ENCODE data around the gene IRF2BPL.

The IRF2BPL gene

DNA sequence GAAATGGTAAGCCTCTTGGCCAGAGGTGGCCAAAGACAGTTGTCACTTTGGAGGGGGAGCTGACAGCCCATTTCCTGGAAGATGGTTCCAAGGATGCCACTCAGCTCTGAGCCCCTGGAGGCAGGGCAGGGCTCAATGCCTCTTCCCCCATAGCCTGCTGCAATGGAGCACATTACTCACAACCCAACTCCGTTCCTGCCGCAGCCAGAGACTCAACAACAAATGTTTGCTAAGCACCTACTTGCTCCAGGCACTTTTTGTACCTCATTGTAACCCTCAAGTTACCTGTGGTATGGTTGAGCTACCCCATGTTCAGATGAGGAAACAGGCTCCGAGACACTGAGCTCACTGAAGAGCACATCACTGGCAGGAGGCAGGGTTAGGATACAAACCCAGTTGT lies 19.5 kb downstream of the IRF2BPL start:
- no peak for DNase-seq

DNA sequence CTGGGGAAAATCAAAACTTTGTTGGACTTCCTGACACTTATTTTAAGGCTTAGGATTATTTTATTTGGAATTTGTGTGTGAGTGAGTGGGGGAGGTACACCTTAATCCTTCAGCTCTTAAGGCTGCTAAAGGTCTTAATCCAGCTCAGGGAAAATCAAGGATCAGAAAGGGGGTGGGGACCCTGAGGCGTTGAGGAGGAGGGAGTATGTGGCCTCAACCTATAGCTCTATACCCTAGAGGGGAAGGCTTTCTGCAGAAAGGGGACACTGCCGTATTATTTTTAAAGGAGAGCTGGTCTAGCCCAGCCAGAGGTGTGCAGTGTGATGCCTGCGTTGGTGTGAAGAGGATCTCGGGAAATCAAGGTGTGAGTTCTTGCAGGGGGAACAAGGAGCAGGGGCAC lies 20.0 kb downstream of the IRF2BPL start:
- no peak for DNase-seq

GRCh38 chr14:77007975-77008421 lies 20.5 kb downstream of the IRF2BPL start:
- DNase-seq = no peak

GRCh38 chr14:77007183-77007974 lies 21.1 kb downstream of the IRF2BPL start:
- no peak for DNase-seq

DNA sequence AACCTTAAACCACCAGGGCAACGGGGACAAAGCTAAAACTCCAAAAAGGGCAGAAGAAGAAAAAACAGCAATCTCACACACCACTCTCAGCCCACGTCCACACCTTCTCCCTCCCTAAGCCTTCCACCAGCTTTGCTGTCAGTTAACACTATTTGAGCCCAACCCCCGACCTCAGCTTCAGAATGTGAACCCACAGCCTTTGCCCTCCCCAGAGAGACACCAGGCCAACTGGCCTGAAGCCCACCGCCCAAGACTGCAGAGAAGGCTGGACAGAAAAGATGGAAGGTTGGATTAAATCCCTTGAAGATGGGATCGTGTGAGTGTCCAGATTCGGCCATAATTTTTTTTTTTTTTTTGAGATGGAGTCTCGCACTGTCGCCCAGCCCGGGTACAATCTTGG lies 22.4 kb downstream of the IRF2BPL start:
- no peak for DNase-seq

DNA sequence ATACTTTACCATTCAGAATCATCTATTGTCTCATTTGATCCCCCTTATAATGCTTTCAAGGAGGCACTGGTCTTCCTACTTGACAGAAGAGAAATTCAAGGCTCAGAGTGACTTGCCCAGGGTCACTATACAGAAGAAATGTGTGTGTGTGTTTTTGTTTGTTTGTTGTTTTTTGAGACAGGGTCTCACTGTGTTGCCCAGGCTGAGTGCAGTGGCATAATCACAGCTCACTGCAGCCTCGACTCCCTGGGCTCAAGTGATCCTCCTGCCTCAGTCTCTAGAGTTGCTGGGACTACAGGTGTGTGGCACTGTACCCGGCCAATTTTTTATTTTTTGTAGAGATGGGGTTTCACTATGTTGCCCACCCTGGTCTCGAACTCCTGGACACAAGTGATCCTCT lies 22.9 kb downstream of the IRF2BPL start:
- DNase-seq = no peak

GRCh38 chr14:77004711-77005460 lies 23.6 kb downstream of the IRF2BPL start:
- DNase-seq = no peak

GRCh38 chr14:77003960-77004710 lies 24.4 kb downstream of the IRF2BPL start:
- DNase-seq = no peak

DNA sequence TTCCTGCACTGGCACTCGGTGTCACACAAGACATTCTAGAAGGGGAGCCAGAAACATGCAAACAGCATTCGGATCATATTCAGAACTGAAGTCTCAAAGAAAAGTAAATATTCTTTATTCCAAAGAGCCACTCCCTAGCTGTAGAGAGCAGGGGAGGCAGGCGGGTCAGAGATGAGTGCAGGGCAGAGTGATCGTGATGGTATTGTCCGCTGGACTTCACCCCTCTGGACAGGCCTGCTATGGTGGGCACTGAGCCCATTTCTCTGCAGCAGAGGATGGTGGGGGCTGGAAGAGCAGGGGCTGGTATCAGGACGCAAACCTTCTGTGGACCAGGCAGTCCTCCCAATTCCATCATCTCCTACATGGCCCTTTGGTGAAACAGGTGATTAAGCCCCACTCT lies 25.6 kb downstream of the IRF2BPL start:
- DNase-seq = no peak

- no peak for DNase-seq
Observed at GRCh38 chr14:77002335-77002734, 26.2 kb downstream of the IRF2BPL start.

GRCh38 chr14:77000340-77001270 lies 27.9 kb downstream of the IRF2BPL start:
- DNase-seq = no peak

DNA sequence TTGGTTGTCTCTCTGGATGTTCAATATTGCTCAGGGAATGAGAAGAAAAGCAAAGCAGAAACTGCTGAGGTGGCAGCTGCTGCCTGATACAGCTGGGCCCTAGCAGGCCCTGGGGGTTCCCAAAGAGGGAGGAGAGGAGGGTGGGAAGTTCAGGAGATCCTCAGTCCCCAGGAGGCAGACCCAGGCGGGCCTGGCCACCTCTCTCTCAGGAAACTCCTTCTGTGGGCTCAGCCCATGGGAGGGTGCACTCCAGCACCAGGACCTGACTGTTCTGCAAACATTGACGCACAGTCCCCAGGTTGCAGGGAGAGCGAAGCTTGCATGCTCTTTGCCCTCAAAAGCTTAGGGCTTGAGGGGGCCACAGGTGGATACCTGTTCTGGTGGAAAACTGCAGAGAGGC lies 29.6 kb downstream of the IRF2BPL start:
- DNase-seq = no peak

GRCh38 chr14:76997257-76997970 lies 31.1 kb downstream of the IRF2BPL start:
- no peak for DNase-seq

- no peak for DNase-seq
Observed at GRCh38 chr14:76996563-76997146, 31.9 kb downstream of the IRF2BPL start.

DNA sequence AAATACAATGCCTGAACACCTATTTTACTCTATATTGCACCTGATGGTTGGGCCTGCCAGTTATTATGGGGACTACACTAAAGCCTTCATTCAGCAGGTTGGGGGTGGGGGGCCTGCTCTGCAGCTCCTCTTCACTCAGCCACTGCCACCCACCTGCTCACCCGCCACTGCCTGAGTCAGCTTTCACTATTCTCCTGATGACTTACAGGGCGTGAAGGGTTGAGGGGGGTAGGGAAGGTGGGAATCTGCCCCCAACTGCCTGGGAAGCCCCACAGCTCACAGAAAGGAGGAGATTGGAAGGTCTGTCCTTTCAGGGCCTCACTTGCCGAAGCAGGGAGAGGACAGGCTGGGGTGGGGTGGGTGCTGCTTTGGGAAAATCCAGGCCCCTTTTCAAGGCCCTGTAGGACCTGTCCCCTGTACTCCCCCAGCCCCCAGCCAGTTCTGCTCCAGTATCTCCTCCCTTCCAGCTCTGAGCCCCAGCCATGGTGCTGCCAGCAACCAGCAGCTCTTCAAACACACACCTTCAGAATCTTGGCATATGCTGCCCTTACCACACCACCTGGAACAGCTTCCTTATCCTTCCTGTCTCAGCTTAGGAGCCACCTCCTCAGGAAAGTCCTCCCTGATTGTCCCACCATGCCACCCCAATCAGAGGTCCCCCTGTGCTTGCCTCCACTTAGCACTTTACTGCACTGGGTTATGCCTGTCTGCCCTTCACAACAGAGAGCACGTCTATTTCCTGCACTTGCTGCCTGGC lies 33.1 kb downstream of the IRF2BPL start:
- DNase-seq = no peak

- DNase-seq = no peak
Observed at GRCh38 chr14:76993752-76994151, 34.8 kb downstream of the IRF2BPL start.

DNA sequence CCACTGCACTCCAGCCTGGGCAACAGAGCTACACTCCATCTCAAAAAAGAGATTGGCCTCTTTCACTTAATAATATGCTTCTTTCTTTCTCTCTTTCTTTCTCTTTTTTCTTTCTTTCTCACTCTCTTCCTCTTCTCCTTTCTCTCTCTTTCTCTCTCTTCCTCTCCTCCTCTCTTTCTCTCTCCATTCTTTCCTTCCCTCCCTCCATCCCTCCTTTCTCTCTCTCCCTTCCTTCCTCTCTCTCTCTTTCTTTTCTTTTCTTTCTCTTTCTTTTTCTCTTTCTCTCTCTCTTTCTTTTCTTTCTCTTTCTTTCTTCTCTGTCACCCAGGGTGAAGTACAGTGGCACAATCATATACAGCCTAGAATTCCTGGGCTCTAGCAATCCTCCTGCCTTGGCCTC lies 38.4 kb downstream of the IRF2BPL start:
- no peak for DNase-seq

DNA sequence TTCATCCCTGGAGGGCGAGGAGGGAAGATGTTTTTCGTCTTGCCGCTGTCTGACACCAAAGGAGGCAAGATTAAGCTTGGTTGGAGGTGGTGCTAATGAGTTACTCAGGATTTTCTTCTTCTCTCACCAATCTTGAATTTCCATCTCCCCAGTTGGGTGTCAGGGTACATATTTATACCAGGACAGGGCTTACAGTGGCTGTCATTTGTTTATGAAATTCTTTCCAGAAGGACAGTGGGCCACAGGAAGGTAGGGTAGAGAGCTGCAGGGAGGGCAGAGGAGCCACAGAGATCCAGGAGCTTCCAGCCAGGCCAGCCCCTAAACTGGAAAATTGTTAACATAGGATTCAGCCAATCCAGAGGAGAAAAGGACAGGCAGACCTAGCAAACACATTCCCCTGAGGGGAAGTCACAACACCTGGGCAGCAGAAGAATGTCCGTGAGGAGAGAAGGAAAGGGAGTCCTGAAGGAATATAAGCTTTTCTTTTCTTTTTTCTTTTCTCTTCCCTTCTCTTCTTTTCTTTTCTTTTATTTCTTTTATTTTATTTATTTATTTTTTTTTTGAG lies 40.5 kb downstream of the IRF2BPL start:
- no peak for DNase-seq

GRCh38 chr14:76986231-76986565 lies 42.3 kb downstream of the IRF2BPL start:
- DNase-seq = no peak

DNA sequence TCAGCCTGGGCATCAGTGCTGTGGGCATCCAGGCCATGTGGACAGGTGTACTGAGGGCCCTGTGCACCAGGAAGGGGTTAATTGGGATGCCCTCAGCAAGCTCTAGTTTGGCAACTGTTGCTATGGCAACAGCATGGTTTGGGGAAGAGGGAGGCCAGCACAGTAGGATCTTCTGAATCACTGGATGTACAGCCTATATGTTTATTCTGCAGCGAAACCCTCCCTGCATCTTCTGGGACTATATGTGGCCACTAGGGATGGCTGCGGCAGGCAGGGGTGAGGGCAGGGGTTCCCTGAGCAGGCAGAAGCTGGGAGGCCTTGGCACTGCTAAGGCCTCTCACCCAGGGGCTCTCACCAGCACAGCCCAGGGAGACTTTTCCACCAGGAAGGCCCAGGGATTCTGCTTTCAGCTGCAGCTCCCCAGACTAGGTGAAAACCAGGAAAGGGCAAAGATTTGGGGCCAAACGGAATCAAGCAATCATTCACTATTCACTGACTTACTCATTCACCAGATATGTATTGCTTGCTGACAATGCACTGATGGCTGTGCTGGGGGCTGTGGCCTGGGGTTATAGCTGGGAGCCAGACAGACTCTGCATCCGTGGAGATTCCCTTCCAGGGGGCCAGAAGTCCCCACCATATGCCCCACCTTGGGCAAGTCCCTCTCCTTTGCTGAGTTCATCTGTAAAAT lies 42.8 kb downstream of the IRF2BPL start:
- no peak for DNase-seq
